Body of pancreas (tissue), 4 donors: ENCODE data around the gene CMIP.

Experiments used
- CTCF ChIP-seq, 7 experiments: fragments of 450-650 bp in 4 of 7; fragments of 200-600 bp in 3 of 7; sonication (generic) in 3 of 7; IDR thresholded peaks; one replicate each; pipeline ENCODE4 v1.5.1; 2016 to 2019; ENCODE audit warnings: antibody characterized with exemption in 7 of 7
- POLR2A ChIP-seq, 3 donors: fragments of 450-650 bp; IDR thresholded peaks; one replicate each; pipeline ENCODE4 v1.6.1; 2016; ENCODE audit warnings: antibody characterized with exemption in 3 of 3, mild to moderate bottlenecking in 2 of 3

GRCh38 chr16:81597079-81597658, 152.6 kb downstream of the CMIP start:
- TF ChIP-seq CTCF (IDR thresholded peaks at IDR 0.05) (no peak), POLR2A (IDR thresholded peaks at IDR 0.05) (no peak)
